CD4-positive, alpha-beta T cell treated with Interleukin-10 for 1 hour (primary cell): ENCODE measurements around the gene CHAT.

Experiments
- DNase-seq: peaks from one replicate; pipeline ENCODE4 v3.0.0-alpha.2; 2020

The CHAT gene

GRCh38 chr10:49632406-49633317 is 18.8 kb downstream of the CHAT start:
- no peak for DNase-seq

GRCh38 chr10:49633327-49634068 is 19.7 kb downstream of the CHAT start:
- no peak for DNase-seq

DNA sequence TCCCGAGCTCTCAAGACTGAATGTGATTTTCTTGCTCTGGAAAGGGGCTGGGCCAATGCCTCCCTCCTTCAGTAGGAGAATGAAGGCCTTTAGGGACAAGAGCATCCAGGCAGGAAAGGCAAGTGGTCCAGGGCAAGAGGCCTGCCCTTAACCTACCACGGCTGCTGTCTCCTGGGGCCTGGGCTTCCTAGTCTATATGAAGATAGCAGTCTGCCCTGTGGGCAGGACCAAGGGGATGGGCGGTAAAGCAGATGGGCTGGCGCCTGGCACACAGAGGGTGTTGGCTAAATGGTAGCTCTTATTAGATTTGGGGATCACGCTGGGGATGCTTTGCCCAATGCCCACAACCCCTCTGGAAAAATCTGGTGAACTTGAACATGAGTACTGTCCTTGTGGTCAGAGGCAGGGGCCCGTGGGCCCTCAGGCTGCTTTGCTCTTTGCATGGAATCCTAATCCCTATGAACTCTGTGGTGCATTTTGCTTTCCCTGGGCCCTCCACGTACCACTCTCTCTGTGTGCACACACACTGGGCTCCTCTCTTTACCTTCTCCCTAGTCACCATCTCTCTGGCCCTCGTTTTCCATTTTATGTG is 20.3 kb downstream of the CHAT start:
- no peak for DNase-seq

DNA sequence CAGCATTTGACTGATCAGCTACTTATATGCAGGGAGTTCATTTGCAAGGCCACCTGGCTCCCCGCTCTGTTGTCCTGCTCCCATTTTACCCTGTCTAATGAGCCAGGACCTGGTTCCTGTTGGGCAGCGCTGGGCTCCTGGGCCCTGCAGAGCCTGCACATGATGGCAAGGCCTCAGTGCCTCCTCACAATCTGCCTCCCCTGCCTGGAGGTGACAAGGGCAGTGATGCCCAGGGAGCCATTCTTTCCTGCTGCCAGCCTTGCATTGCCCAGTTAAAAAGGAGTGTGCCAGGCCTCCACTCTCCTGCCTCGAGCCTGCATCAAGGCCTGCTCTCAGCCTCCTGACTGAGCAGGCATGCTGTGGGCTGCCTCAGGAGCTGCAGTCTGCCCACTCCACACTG is 28.5 kb downstream of the CHAT start:
- DNase-seq = no peak

GRCh38 chr10:49643241-49644034 is 29.6 kb downstream of the CHAT start:
- no peak for DNase-seq

GRCh38 chr10:49644035-49644646 is 30.3 kb downstream of the CHAT start:
- DNase-seq = no peak

- no peak for DNase-seq
These were observed 31.6 kb downstream of the CHAT start for GRCh38 chr10:49645417-49645816.

GRCh38 chr10:49645871-49646870 is 32.3 kb downstream of the CHAT start:
- DNase-seq = no peak

GRCh38 chr10:49647554-49647953 is 33.7 kb downstream of the CHAT start:
- no peak for DNase-seq

DNA sequence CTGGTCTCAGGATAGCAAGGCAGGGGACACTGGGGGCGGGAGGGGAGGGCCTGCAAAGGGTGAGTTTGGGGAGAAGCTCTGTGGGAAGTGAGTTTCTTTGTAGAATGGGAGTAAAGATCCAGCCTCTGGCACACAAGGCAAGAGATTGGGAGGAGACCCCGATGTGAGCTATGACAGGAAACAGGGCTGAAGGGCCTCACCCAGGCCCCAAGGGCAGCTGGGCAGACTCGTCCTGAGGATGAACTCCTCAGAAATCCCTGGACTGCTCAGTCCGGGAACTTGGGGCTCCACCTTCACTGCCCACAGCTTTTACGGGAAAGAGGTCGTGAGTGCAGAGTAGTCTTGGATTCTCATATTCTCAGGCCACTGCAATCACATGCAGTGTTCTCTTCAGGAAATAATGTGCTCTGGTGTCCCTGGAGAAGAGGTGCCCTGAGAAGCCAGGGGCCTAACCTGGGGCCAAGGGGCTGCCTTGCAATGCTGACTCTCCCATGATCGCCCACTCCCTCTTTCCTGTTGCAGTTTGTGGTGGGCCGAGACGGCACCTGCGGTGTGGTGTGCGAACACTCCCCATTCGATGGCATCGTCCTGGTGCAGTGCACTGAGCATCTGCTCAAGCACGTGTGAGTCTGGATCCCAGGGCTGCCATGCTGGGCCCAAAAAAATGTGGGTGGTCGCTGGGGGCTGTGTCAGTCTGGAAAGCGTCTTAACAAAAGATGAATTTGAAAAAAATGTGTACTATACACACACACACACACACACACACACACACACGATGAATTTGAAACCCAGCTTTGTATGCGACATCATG is 34.4 kb downstream of the CHAT start:
- DNase-seq = no peak

DNA sequence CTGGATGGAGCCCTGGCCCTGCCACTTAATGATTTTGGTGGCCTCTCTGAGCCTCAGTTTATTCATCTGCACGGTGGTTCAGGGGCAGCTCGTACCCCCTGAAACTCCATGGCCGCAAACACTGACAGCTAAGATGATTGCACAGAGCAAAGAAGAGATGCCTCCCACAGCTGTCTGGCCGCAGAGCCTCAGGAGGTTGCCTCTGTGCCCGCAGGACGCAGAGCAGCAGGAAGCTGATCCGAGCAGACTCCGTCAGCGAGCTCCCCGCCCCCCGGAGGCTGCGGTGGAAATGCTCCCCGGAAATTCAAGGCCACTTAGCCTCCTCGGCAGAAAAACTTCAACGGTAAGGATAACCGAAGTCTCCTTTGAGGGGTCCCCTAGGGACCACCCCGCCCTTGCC is 35.5 kb downstream of the CHAT start:
- DNase-seq = no peak

- DNase-seq = no peak
These were observed 36.3 kb downstream of the CHAT start for GRCh38 chr10:49649936-49650723.

DNA sequence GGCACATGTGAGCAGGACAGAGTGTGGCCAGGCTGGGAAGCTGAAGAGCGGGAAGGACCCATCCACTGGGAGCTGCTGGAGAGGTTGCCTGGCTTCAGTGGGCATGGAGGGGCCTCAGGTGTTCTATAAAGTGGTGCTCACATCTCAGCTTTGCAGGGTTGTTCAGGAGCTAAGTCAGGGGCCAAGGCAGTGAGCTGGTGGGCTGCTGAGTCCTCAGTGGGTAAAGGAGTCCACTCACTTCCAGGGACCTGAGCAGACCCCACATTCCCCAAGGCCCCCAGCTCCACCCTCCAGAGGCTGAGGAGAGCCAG is 36.8 kb downstream of the CHAT start:
- DNase-seq = no peak

GRCh38 chr10:49651039-49651835 is 37.4 kb downstream of the CHAT start:
- DNase-seq = no peak

- no peak for DNase-seq
These were observed 38.1 kb downstream of the CHAT start for GRCh38 chr10:49651917-49652316.

DNA sequence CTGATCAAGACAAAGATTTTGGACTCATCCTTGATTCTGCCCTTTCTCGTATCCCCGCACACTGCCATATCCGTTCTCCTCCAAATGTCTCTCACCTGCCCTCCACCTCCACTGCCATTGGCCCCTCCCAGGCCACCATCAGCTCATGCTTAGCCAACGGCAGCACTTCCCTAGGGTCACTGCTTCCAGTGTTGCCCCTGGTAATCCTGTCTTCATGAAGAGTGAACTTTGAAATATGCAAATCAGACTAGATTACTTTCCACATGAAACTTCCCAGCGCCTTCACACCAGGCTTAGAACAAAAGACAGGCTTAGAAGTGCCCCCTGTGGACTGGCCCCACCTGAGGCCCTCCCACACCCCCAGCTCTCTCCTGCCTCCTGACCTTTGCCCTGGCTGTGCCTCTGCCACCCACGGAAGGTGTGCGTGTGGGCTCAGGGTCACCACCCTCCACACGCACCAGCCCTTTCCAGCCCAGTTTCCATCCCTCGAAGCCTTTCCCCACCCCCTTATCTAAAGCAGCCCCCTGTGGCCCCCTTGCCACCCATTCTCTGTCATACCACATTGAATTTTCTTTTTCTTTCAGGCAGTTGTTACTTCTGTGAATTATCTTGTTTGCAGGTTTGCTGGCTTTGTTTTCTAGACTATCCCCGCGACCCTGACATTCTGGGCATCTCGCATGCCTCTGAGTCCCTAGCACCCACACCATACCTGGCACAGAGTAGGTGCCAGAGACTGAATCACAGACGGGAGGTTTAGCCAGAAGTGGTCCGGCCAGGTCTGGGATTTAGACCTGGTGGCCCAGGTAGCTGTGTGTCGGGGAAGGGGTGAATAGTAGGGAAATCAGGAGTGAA is 38.8 kb downstream of the CHAT start:
- DNase-seq = no peak

DNA sequence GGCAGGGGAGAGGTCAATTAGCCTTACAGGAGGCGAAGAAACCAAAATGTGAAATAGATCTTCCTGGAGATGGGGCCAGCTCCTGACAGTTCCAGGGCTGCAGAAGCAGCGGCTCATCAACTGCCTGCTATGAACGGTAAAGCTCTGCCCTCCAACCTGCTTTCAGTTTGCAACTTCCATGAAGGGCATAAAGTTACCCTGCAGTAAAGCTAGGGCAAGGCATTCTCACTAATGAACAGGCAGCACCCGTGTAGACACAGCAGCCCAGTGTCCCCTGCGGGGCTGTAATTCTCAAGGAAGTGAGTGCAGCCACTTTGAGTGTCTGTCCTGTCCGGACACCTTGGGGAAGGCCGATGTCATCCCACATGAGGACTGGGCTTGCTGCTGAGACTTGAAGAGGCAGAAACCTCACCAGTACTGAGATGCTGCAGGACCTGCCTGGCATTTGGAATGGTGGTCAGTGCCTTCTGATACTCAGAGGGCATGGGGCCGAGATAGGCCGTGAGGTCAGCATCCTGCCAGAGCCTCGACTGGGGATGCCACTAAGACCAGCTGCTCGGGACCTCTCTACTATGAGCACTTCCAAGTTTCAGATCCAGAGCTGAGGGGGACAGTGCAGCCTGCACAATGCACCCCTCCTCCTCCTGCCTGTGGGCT is 39.6 kb downstream of the CHAT start:
- DNase-seq = no peak
